T-cell (primary cell): ENCODE measurements around the gene CAPN1. TPM values are rescaled to one million over a fixed set of nuclear protein-coding genes. Genes with fewer than 3 reads are reported as not detected.
"Not testable (repeated sequence)": the region's sequence is repeated elsewhere in the genome, so short reads cannot be mapped to it uniquely, and the experiment has no call there.

Experiments used
- ATAC-seq, 4 experiments: fragments of 200-7000 bp in 3 of 4; fragments of 150-1000 bp in 1 of 4; cut with Tn5 transposase; replicated peaks in 1 of 4; 1 replicate in 3 of 4; 2 replicates in 1 of 4; pipeline ENCODE4 v1.10.0; 2021; ENCODE audit warnings: moderate library complexity in 3 of 4, mild to moderate bottlenecking in 2 of 4, moderate number of reproducible peaks in 1 of 4
- CTCF ChIA-PET, 2 donors: fragments of 300-600 bp; sonication (Branson Sonifier 250); formaldehyde crosslinking; loops; one replicate each; lab custom pipeline; 2022; ENCODE audit warnings: antibody characterized with exemption in 2 of 2; lab: Charles Lee
- POLR2A ChIA-PET, 2 donors: fragments of 300-600 bp; sonication (Branson Sonifier 250); formaldehyde crosslinking; loops; one replicate each; lab custom pipeline; 2022; ENCODE audit warnings: antibody characterized with exemption in 2 of 2; lab: Charles Lee
- DNase-seq, 35 experiments: peaks; one replicate each; pipeline versions ENCODE4 v3.0.0 to v3.0.0-alpha.2; 2013 to 2023
- H3K27ac ChIP-seq: one replicate; pipeline ENCODE4 v1.5.1; 2013; ENCODE audit warnings: low read length
- H3K27me3 ChIP-seq, 2 experiments: replicated peaks in 1 of 2; 1 replicate in 1 of 2; 2 replicates in 1 of 2; pipeline versions ENCODE4 v1.6.1 to v1.7.0; 2013; ENCODE audit warnings: low read length in 1 of 2, mixed read lengths in 1 of 2; ENCODE audit not compliant: control insufficient read depth in 2 of 2, insufficient read depth in 2 of 2; ENCODE audit errors: extremely low read depth in 1 of 2
- H3K36me3 ChIP-seq, 2 donors: 1 replicate in 1 of 2; 2 replicates in 1 of 2; pipeline versions ENCODE4 v1.6.1 to v1.7.0; 2013; ENCODE audit warnings: low read length in 1 of 2; ENCODE audit not compliant: control insufficient read depth in 2 of 2, insufficient read depth in 1 of 2; ENCODE audit errors: extremely low read depth in 1 of 2
- H3K4me1 ChIP-seq, 2 experiments: 1 replicate in 1 of 2; 2 replicates in 1 of 2; pipeline versions ENCODE4 v1.6.1 to v1.7.0; 2013; ENCODE audit warnings: low read length in 2 of 2, mixed read lengths in 1 of 2; ENCODE audit not compliant: insufficient read depth in 2 of 2, control insufficient read depth in 1 of 2; ENCODE audit errors: extremely low read depth in 1 of 2
- H3K4me3 ChIP-seq, 2 donors: 1 replicate in 1 of 2; 2 replicates in 1 of 2; pipeline versions ENCODE4 v1.5.1 to v1.7.0; 2013; ENCODE audit warnings: mild to moderate bottlenecking in 2 of 2, low read length in 1 of 2, moderate library complexity in 1 of 2; ENCODE audit not compliant: control insufficient read depth in 1 of 2; ENCODE audit errors: extremely low read depth in 1 of 2
- H3K9me3 ChIP-seq: 2 replicates; pipeline ENCODE4 v1.7.0; 2013
- H3K27ac Mint-ChIP-seq, 2 donors: one replicate each; pipeline ENCODE4 v1.8.0; 2020 to 2021; ENCODE audit warnings: mild to moderate bottlenecking in 2 of 2, mixed read lengths in 2 of 2
- H3K27me3 Mint-ChIP-seq, 2 donors: one replicate each; pipeline ENCODE4 v1.8.0; 2021 to 2022; ENCODE audit warnings: mixed read lengths in 2 of 2
- H3K36me3 Mint-ChIP-seq: one replicate; pipeline ENCODE4 v1.8.0; 2021; ENCODE audit warnings: mixed read lengths
- H3K4me1 Mint-ChIP-seq, 3 donors: one replicate each; pipeline ENCODE4 v1.8.0; 2020 to 2022; ENCODE audit warnings: mixed read lengths in 3 of 3, mild to moderate bottlenecking in 1 of 3
- H3K4me3 Mint-ChIP-seq, 3 donors: one replicate each; pipeline ENCODE4 v1.8.0; 2020 to 2022; ENCODE audit warnings: mild to moderate bottlenecking in 3 of 3, mixed read lengths in 3 of 3, moderate library complexity in 3 of 3
- H3K9me3 Mint-ChIP-seq, 3 donors: one replicate each; pipeline ENCODE4 v1.8.0; 2020 to 2022; ENCODE audit warnings: mixed read lengths in 3 of 3
- WGBS: methylation state at CpG from one replicate; pipeline ENCODE4 v1.1.5; 2013; ENCODE audit warnings: missing lambda C conversion rate; ENCODE audit not compliant: insufficient coverage; 5-methylcytosine and 5-hydroxymethylcytosine counted together
- total RNA-seq, 35 experiments: library from RNA in 6 of 35; stranded (reverse) in 6 of 35; fragments of 120-200 nt in 1 of 35; gene quantifications; one replicate each; pipeline versions ENCODE4 v1.2.1 to v1.2.4 and lab custom pipeline; 2013 to 2026

Gene CAPN1
- total RNA-seq, 5 donors from 2014 or later (not counting 1 experiment from before 2014, with no cell fraction given), result 98.4 to 171 (median 143) TPM

DNA sequence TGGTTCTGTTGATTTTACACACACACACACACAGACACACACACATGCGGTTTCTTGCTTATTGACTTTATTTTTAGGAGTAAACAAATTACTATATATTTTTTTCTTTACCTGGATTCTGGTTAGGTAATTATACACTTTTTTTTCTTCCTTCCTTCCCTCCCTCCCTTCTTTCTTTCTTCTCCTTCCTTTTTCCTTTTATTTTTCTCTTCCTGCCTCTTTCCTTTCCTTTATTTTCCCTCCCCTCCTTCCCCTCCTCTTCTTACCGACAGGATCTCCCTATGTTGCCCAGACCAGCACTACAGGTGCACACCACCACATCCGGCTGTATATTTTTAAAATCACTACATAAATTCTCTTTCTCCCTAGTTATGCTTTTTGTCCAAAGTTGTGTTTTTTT, 14.8 kb upstream of the CAPN1 start:
- peaks cover 0 to 8% (median 3%) of the 10 kb centered on the region in 3 donors for H3K4me1 Mint-ChIP-seq
- Histone ChIP-seq H3K4me1 (no peaks in the 10 kb centered on the region), H3K27ac (no peak overlapping the region), H3K9me3 (no peaks in the 10 kb centered on the region), H3K27me3 (no peaks in the 10 kb centered on the region), H3K4me3 (no peak overlapping the region), H3K36me3 (no peaks in the 10 kb centered on the region)
- H3K4me3 Mint-ChIP-seq, result no peak overlapping the region
- no peaks in the 10 kb centered on the region for H3K9me3 Mint-ChIP-seq
- no CpG with 5 or more reads among the region's 3 CpGs for WGBS
- no peak overlapping the region for H3K27ac Mint-ChIP-seq
- ATAC-seq (no peak), DNase-seq (no peak)
- CTCF ChIA-PET, result interaction anchor here in 1 of 2 donors (0.6 kb wide), 1 partner anchor 138 kb away, joined by 3 read pairs; no protein-coding TSS in a partner anchor
- no peaks in the 10 kb centered on the region for H3K36me3 Mint-ChIP-seq
- POLR2A ChIA-PET, result interaction anchor here in 1 of 2 donors (0.6 kb wide), 1 partner anchor 80 kb away, joined by 3 read pairs; no protein-coding TSS in a partner anchor
- H3K27me3 Mint-ChIP-seq, result no peaks in the 10 kb centered on the region

DNA sequence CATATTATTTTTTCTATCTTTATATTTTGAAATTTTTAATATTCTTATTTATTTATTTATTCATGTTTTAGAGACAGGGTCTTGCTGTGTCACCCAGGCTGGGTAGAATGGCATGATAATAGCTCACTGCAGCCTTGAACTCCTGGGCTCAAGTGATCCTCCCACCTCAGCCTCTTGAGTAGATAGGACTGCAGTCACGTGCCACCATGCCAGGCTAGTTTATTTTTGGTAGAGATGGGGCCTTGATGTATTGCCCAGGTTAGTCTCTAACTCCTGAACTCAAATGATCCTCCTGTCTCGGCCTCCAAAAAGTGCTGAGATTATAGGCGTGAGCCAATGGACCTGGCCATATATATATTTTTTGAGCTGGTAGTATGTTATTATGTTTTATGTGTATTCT, 14.1 kb upstream of the CAPN1 start:
- ATAC-seq, result no peak
- Histone ChIP-seq H3K4me1 (no peaks in the 10 kb centered on the region), H3K4me3 (no peak overlapping the region), H3K27ac (no peak overlapping the region), H3K36me3 (no peaks in the 10 kb centered on the region), H3K9me3 (no peaks in the 10 kb centered on the region), H3K27me3 (peaks cover 0 to 7% of the 10 kb centered on the region in 2 experiments)
- H3K4me1 Mint-ChIP-seq, result peaks cover 0 to 8% (median 3%) of the 10 kb centered on the region in 3 donors
- ChIA-PET CTCF (interaction anchor here in 1 of 2 donors (0.6 kb wide), 1 partner anchor 137 kb away, joined by 3 read pairs; no protein-coding TSS in a partner anchor), POLR2A (no interaction called here)
- no peak for DNase-seq
- no peaks in the 10 kb centered on the region for H3K9me3 Mint-ChIP-seq
- H3K27me3 Mint-ChIP-seq, result no peaks in the 10 kb centered on the region
- H3K36me3 Mint-ChIP-seq, result no peaks in the 10 kb centered on the region
- no peak overlapping the region for H3K4me3 Mint-ChIP-seq
- WGBS, result no CpG with 5 or more reads among the region's 3 CpGs
- H3K27ac Mint-ChIP-seq, result no peak overlapping the region

DNA sequence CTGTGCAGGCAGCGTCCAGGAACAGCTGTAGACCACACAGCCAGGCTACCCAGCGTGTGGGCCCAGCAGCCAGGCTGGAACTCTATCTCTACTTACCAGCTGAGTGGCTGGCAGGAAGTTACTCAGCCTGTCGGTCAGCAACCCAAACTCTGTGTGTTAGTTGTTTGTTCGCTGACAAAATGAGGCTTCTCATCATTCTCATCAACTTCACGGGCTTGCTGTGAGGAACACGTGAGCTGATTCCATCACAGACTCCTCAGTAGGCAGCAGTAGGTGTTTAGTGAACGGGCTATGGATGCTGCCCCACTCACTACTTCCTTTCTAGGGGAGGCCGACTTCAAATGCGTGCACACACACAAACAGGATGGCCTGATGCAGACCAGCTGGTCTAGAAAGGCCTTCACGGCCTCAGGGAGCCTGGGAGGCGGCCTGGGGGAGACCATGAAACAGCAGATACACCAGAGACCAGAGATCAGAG, 12.5 kb upstream of the CAPN1 start:
- no peak for DNase-seq
- no peak for ATAC-seq
- Histone ChIP-seq H3K27ac (no peak overlapping the region), H3K27me3 (peaks cover 0 to 9% of the 10 kb centered on the region in 2 experiments), H3K4me1 (no peaks in the 10 kb centered on the region), H3K4me3 (no peak overlapping the region), H3K36me3 (no peaks in the 10 kb centered on the region), H3K9me3 (no peaks in the 10 kb centered on the region)
- H3K4me3 Mint-ChIP-seq, result no peak overlapping the region
- no peaks in the 10 kb centered on the region for H3K9me3 Mint-ChIP-seq
- no peaks in the 10 kb centered on the region for H3K27me3 Mint-ChIP-seq
- peak overlapping the region; percentile 67 to 78 for H3K27ac Mint-ChIP-seq
- ChIA-PET CTCF (interaction anchor here in 1 of 2 donors (0.7 kb wide), 1 partner anchor 118 kb away, joined by 3 read pairs; no protein-coding TSS in a partner anchor), POLR2A (no interaction called here)
- no peaks in the 10 kb centered on the region for H3K36me3 Mint-ChIP-seq
- peaks cover 0 to 8% (median 3%) of the 10 kb centered on the region in 3 donors for H3K4me1 Mint-ChIP-seq
- WGBS, result 68% methylated on average over 4 of the region's 11 CpGs

DNA sequence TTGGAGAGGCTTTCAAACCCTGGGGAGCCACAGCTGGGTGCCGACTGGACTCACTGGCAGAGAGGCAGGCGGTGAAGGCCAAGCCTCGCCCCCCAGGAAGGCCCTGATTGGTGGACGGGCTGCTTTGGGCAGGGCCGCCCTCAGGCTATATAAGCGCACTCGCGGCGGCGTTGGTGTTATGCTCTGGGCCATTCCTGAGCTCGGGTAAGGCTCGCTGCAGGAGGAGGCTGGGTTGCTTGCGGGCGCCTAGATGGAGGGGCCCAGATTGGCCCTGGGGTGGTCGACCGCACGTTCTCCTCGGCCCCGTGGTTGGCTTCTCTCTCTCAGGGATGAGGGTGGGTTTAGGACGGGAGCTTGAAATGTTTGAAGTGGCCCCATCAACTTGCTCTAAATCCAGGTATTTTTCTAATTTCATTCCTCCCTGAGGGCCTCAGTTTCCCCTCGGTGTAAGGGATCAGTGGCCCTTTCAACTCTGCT, 11.6 kb upstream of the CAPN1 start, which contains the start of gene SPDYC:
SPDYC (plus strand) TSS at position 176 of the 477 bp plus-strand sequence. CDS start 1,125 bp downstream, outside the sequence.
- Histone ChIP-seq H3K9me3 (no peaks in the 10 kb centered on the region), H3K4me1 (no peaks in the 10 kb centered on the region), H3K27me3 (peaks cover 0 to 9% of the 10 kb centered on the region in 2 experiments), H3K4me3 (no peak within 1 kb of the TSS), H3K27ac (no peak within 1 kb of the TSS), H3K36me3 (no peaks in the 10 kb centered on the region)
- no peaks in the 10 kb centered on the region for H3K9me3 Mint-ChIP-seq
- H3K36me3 Mint-ChIP-seq, result no peaks in the 10 kb centered on the region
- H3K4me1 Mint-ChIP-seq, result peaks cover 0 to 8% (median 3%) of the 10 kb centered on the region in 3 donors
- ChIA-PET POLR2A (no interaction called here), CTCF (no interaction called here)
- no peak for DNase-seq
- H3K27ac Mint-ChIP-seq, result peak within 1 kb of the TSS; percentile 67 to 78
- ATAC-seq, result no peak
- no peaks in the 10 kb centered on the region for H3K27me3 Mint-ChIP-seq
- H3K4me3 Mint-ChIP-seq, result no peak within 1 kb of the TSS
- WGBS, result 96% methylated on average over 14 of the region's 21 CpGs

DNA sequence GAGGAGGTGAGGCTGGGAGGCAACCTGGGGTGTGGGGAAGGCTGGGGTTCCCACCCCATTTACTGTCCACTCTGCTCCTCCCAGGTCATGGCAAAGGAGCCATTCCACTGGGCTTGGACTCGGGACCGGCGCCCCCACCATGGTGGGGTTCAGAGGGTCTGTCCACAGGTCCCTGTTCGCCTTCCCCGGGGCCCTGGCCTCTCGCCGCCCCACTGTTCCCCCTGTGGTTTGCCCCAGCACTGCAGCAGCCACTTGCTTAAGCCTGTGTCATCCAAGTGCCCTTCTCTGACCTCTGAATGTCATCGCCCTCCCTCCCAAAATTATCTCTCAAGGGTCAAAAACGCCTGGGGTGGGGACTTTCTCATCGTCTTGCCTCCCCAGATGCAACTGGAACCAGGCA, 9.1 kb upstream of the CAPN1 start:
- no peaks in the 10 kb centered on the region for H3K36me3 Mint-ChIP-seq
- no peak overlapping the region for H3K27ac Mint-ChIP-seq
- ATAC-seq, result no peak
- no peak overlapping the region for H3K4me3 ChIP-seq
- H3K36me3 ChIP-seq, result no peaks in the 10 kb centered on the region
- 87% methylated on average over 8 of the region's 10 CpGs for WGBS
- no peaks in the 10 kb centered on the region for H3K4me1 ChIP-seq
- H3K27me3 Mint-ChIP-seq, result no peaks in the 10 kb centered on the region
- peaks cover 0 to 9% of the 10 kb centered on the region in 2 experiments for H3K27me3 ChIP-seq
- peaks cover 0 to 8% (median 3%) of the 10 kb centered on the region in 3 donors for H3K4me1 Mint-ChIP-seq
- no peaks in the 10 kb centered on the region for H3K9me3 Mint-ChIP-seq
- H3K27ac ChIP-seq, result no peak overlapping the region
- H3K9me3 ChIP-seq, result no peaks in the 10 kb centered on the region
- no peak for DNase-seq
- H3K4me3 Mint-ChIP-seq, result no peak overlapping the region
- POLR2A ChIA-PET, result no interaction called here
- CTCF ChIA-PET, result no interaction called here

DNA sequence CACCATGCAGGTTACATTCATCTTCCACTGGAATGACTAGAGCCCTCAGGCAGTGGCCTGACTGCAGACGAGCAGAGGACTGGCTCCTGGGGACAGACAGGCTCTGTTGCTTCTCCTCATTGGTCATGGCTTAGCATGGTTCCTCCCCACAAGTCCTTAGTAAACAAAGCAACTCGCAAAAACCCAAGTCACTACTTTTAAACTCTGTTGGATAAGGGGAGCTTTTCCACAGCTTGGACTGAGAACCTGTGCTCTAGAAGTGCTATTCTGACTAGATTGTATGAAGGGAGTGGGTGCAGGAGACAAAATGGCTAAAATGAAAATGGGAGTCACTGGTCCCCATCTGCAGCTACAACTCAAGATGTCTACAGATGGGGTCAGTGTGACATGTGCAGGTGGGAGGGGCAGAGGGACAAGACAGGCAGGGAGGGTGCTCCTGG, 7.1 kb upstream of the CAPN1 start:
- CTCF ChIA-PET, result not testable (repeated sequence)

More for the DNA sequence above, 7.1 kb upstream of the CAPN1 start:
- DNase-seq, H3K27me3 Mint-ChIP-seq, H3K36me3 ChIP-seq, ATAC-seq, H3K27ac Mint-ChIP-seq, H3K4me3 Mint-ChIP-seq, H3K4me3 ChIP-seq, POLR2A ChIA-PET, H3K4me1 Mint-ChIP-seq, H3K36me3 Mint-ChIP-seq, H3K27ac ChIP-seq, H3K9me3 Mint-ChIP-seq, H3K9me3 ChIP-seq, H3K4me1 ChIP-seq, H3K27me3 ChIP-seq: not testable (repeated sequence)
- no CpG with 5 or more reads among the region's 2 CpGs for WGBS
